HG03520 (cell line): ENCODE measurements around the gene SMARCD3.

Experiments
- ATAC-seq: cut with Tn5 transposase; IDR thresholded peaks from one replicate; pipeline ENCODE4 v1.9.1; 2021; ENCODE audit warnings: mild to moderate bottlenecking, moderate library complexity; ENCODE audit not compliant: unreplicated experiment

SMARCD3 gene

DNA sequence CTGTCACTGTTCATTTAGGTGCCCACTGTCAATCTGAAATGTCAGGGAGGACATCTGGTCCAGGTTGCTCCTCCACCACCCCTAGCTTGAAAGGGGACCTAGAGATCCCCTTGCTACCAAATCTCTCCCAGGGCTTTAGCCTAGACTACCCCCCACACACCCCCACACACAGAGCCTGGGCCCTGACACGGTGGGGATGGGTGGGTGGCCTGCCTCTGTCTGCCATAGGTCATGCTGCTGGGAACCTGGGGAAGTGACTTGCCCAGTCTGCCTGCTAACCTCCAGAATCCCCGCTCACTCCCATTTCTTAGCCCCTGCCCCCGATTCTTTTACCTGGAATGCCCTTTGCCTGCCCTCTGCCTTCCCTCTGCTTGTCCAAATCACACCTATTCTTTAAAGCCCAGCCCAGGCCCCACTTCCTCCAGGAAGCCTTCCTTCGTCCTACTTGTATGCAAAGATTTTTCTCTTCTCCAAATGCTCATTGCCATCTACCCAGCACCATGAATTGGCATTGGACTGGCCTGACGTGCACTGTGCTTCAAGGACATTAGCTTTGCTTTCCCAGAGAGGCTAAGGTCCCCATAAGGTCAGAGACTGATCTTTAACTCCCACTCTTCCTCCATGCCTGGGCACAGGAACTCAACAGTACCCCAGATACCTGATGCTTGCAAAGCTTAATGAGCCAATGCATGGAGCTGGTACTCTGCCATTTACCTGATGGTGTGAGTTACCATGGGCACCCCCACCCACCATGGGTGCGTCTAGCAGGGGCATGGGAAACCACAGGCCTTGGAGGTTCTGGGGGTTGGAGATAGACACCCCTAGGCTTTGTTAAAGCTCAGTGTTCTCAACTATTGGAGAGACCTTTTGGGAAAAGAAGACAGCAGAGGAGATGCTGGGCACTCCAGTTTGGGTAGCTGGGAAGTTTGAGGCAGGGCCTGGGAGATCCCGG is 2.0 kb upstream of the SMARCD3 start:
- no peak for ATAC-seq

DNA sequence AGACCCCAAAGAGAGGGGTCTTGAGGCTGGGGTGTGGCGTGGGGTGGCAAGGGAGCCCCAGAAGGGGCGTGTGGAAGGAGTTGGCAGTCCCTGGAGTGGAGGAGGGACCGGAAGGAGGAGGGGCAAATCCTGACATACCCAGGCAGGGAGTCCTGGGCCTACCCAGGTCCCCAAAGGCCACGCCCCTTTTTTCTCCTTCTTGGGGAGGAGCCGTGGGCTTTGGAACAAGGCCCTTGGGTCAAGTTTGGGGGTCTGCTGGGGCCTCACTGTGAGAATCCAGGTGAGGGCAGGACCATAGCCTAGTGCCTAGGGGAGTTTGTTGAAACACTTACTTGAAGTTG is 1.2 kb upstream of the SMARCD3 start:
- ATAC-seq = no peak

DNA sequence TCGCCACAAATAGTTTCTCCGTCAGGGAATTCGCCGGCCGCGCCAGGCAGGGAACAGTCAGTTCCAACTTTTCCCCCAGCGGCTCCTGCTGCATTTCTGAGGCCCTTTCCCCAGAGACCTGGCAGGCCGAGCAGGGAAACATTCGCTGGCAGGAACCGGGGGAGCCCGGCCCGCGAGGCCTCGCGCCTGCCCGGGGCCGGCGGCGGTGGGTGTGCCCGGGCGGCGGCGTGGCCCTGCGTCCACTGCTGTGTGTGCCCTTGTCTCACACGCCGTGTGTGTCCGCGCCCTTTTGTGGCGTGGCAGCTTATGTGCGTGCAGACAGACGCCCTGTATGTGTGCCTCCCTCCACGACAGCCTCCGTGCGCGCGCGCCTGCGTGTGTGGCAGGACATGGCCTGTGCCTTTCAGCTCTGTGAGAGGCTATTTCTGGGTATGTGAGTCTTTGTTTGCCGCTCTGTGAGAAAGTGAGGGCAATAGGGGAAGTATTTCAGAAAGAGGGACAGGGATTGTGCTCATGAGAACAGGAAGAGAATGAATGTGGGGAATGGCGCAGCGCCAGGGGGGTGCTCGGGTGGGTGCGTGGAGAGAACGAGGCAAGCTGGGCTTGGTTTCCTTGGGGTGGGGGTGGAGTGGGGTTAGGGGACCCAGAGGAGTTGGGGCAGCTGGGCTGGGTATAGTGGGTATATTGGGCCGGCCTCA is 689 bp upstream of the SMARCD3 start:
- ATAC-seq = no peak

DNA sequence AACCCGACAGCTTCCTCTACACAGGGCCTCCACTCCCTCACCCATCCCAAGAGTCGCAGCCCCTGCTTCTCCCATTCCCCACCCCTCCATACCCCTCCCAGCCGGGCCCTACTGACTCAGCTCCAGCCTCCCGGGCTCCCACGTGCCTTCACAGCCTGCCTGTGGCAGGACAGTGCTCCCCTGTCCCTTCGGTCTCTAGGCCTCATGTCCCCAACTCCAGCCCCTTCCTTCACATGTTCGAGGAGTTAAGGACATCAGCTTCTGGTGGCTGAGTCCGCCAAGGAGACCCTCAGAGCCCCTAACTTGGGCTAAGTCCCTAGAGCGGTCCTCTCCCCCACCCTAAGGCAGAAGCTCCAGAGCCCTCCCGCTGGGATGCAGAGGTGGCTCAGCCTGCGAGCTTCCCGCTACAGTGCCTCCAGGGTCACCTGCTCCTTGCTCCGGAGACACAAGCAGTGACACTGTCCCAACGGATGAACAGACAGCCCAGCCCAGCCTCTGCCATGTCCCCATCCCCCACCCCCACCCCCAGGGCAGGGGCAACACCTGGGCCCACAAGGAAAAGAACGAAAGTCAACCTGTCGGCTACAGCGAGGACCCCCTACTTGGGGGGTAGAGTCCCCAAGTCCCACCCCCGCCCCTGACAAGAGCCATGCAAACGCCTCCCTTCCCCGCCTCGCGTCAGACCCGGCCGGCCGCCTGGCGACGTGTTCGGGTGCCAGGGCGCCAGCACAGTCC is 716 bp downstream of the SMARCD3 start:
- ATAC-seq = no peak

DNA sequence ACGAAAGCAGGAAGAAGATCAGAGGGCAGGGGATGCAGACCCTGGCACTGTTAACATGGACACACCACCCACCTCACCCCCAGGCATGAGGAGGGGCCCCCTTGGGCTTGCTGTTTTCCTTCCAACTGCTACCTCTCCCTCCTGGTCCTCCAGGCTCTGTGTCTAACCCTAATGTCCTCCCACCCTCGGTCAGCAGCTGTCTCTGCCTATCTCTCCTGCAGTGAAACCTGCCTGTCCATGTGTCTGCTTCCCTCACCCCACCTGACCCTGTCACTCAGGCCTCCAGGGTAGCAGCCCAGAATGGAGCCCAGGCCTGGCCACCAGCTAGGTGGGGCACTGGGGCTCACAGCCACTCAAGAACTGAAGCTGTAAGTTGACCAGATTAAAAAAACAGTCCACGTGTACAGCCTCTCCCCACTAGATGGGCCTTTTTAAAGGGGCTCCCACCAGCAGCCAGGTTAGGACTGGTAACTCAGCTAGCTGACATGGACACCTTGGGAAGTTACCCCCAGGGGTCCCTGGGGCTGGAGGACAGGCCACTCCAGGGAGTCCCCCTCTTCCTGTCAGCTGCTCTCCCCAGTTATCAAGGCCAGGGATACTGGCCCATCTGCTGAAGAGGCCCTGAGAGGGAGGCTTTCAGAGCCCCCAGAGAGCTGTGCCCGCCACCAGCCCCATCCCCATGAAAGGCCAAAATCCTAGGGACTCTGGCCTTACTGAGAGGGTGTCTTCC is 1.5 kb downstream of the SMARCD3 start:
- ATAC-seq = no peak

DNA sequence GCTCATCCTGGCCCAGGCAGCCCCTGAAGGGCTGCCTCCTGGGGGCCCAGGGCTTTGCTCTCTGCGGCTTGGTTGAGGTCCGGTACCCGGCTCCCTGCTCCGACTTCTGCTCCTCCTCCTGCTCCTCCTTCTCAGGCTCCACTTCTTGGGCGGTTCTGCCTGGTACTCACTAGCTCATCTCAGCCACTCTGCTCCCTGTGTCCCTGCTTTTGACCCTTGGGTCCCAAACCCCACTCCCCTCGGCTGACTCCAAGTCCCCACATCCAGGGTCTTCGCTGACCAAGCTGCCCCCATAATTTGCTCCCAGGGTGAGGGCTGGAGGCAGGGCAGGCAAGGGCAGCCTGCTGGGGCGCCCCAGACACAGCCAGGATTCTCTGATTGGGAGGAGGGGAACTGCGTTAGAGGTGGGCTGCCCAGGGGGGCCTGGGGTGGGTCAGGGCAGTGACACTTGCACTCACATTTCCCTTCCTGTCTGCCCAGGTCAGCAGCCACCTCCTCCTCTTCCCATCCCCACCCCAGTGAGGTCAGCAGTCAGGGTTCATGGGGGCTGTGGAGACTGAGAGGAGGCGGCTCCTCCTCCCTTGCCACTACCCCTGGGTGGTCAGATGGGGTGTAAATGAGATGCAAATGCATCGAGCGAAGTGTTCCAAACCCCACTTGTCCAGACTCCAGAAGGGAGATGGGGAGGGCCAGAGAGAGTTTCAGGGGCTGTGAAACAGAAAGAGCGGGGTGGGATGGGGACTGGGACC is 2.2 kb downstream of the SMARCD3 start:
- no peak for ATAC-seq

DNA sequence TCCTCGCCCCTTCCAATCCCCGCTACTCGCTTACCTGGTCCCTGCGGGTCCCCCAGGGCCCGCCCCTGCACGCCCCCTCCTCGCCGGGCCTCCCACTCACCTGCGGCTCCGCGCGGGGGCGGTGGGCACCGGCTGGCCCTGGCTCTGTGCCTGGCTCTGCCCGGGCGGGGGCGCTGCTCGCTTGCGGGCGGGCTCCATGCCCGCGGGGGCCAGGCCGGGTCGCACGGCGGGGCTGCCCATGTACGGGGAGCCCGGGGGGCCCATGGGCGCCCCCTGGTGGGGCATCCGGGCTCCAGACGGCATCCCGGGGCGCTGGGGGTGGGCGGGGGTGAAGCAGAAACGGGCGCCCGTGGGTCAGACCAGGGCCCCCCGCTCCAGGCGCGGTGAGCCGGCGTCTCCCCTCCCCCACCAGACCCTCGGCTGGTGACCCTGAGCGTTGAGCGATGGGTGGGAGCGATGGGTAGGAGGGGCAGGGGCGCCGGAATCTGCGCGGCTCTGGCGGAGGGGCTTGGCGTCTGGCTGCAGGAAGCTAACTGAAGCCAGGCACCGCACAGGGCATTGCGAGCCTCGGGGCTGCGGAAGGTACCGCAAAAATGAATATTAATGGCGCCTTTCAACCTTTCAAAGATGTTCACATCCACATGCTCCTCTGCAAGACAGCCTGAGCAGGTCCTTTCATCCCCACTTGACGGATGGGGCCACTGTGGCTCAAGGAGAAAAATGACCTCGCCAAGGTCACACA is 3.0 kb downstream of the SMARCD3 start:
- peak; percentile 53 for ATAC-seq

DNA sequence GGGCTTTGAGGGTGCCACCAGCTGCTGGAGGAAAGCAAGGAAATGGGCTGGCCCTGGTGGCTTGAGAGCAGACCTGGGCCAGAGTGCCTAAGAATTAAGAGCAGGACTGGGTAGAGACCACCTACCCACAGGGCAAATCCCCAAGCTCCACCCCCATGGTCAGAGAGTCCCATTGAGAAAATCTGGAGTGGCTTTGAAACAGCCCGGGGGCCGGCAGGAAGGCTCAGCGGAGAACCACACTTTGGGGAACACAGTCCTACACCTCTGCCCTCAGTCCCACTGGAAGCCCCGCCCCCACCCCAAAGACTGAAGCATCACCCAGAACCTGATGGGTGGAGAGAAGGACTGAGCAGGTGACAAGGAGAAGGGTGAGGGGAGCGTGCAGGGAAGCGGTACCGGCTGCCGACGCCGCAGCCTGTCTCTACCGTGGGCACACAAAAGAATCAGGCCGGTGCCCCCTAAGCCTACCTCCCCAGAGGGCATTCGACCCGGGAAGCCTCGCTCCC is 3.6 kb downstream of the SMARCD3 start:
- no peak for ATAC-seq

DNA sequence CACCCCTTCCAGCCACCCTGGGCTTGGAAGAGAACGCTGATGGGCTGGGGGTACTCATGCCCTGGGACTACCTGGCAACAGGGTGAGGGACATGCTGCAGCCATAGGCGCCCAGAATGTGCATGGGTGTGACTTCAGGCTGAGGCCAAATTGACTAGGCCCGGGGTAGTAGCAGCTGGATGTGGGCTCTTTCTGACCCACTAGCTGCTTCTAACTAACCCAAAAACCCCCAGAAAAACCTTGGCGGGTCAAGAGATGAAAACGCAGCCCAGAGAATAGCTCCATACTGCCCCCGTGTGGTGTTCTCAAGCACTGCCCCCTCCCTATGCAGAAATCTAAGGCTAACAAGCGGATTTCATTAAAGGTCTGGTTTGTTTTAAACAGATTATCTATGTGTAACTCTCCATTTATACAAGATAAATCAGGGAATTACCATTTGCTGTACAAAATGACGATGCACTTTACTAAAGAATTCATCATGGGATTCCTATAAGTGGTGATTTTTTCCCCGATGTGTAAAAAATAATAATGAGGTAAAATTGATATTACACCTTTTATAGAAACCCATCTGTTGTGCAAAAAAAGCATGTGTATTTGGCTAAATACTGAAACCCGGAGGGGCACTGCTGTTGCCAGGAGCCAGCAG is 4.2 kb downstream of the SMARCD3 start:
- no peak for ATAC-seq

DNA sequence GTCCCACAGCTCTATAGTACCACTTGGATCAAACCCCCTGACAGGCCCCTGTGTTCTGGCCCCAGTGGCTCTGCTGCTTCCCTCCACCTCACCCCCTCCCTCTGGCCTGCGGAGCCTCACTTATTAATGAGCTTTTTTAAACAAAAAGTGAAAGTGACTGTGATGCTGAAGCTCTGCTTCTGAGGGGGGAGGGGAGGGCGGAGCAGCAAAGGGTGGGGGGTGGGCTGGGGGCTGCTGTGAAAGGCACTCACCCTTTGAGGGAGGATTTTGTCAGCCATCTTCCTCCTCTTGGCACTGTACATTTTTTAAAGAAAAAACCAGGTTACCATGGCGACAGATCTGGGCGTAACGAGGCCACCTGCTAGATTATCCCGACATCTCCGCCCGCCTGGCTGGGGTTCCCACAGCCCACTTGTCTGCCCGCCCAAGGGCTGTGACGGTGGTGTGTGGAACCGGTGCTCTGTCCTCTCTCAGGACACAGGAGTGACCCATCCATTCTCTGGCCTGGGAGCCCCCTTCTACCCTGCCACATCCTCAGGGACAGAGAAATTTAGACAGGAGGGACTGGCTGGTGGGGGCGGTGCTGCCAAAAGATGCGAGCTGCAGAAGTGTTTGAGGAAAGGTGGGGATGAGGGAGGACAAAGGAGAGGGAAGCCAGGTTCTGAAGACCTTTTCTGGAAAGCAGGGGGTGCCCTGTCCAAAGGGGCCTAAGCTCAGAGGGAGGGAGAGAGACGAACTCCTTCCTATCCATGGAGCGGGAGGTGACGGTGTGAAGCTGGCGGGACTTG is 4.9 kb downstream of the SMARCD3 start:
- no peak for ATAC-seq

DNA sequence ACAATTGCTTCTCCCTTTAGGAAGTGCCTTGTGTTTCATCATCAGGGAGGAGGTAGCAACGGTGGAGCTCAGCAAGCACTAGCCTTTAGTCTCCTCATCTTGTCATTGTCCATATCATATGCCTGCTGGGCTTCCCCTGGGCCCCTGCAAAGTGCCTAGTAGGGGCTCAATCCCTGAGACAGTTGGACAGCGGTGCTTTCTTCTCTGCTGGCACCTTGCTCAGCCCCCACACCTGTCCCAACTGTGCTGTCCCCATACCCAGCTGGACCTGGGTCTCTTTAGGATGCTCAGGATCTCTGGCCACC is 5.5 kb downstream of the SMARCD3 start:
- no peak for ATAC-seq

DNA sequence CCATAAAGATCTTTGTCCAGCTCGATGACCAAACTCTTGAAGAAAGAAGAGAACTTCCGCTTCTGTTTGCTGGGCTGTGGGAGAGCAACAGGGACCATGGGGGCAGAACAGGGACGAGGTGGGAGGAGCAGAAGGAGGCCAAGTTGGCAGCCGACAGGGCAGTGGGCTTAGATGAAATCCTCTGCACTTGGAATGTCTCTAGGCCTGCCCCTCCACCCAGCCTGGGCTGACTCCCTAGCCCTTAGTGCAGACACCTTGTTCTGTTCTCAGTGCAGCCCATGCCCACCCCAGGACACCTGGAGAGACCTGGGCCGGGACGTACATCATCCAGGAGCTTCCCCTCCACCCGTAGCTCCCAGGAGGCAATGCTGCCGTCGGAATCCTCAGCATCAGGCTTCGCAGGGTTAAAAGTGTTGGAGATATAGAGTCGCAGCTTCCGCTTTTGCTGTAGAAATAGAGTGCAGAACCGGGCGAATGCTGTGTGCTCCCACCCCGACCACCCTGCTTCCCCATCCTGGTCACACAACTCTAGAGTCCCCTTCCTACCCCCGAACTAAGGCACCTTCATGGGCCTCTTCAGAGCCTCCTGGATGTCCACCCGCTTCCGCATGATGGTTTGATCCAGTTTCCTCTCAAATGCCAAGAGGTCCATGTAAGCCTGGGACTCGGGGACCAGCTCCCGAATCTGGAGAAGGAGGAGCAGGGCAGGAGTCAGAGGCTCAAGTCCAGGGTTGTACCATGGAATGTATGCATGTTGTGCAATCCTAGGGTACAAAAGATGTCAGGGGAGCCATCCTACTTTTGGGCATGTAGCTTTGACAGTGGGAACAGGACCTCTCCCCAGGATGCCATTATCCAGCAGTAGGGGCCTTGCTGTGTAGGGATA is 6.1 kb downstream of the SMARCD3 start:
- ATAC-seq = no peak

DNA sequence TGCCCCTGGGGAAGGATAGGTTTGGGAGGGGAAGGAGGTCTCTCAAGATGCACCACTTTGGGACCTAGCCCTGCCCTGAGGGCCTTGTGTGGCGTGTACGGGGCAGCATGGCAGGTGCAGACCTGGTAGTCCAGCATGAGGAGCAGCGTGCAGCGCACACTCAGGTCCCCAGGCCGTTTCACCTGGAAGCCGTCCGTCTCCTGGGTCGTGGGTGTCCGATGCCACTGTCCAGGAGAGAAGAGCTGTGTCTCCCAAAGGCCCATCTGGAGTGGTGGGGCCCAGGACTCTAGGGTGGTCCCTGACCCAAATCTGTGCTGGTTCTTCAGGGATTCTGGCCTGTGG is 6.8 kb downstream of the SMARCD3 start:
- no peak for ATAC-seq

DNA sequence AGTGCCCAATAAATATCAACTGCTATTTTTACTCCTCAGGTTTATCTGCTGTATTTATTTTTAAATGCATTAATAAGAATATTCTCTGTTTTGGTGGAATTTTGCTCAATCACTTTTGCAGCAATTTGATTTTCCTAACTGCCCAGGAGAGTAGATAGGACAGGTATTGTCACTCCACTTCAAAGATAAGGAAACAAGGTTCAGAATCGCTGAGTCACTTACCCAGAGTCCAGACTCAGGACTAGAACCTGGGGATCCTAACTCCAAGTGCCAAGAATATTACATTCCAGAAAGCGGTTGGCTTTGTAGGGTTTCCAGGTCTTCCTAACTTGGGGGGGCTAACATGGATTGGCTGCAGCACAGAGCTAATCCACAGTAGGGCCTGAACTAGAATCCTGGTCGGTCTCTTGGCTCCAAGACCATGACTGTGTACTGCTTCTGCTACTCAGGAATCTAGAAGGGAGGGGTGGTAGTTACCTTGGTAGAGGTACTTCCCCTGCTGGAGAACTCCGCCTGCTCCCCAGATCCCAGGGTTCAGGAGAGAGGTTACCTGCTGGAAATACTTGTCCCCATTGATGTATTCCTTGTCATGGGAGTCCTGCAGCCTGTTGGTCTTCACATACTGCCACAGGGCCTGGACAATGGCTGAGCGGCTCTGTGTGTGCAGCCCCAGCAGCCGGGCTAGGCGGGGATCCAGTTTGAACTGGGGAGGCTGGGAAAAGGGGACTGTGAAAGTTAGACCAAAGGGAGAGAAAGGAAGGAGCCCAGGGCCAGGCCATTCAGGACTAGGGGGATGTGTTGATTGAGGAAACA is 7.3 kb downstream of the SMARCD3 start:
- no peak for ATAC-seq

DNA sequence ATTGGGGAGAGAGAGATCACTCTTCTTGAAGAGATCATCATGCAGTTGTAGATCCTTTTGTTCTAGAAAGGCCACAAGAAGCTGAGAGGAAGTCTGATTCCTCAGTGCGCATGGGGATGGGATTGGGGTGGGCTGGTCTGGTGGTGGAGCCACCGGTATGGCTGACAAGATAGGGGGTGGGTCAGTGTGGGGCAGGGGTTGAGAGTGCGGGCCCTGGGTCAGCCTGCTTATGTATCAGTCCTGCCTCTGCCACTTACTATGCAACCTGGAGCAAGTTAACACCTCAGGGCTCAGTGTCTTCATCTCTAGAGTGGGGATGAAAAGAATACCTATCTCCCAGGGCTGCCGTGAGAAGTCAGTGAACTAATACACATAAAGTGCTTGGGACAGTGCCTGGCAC is 8.0 kb downstream of the SMARCD3 start:
- no peak for ATAC-seq

DNA sequence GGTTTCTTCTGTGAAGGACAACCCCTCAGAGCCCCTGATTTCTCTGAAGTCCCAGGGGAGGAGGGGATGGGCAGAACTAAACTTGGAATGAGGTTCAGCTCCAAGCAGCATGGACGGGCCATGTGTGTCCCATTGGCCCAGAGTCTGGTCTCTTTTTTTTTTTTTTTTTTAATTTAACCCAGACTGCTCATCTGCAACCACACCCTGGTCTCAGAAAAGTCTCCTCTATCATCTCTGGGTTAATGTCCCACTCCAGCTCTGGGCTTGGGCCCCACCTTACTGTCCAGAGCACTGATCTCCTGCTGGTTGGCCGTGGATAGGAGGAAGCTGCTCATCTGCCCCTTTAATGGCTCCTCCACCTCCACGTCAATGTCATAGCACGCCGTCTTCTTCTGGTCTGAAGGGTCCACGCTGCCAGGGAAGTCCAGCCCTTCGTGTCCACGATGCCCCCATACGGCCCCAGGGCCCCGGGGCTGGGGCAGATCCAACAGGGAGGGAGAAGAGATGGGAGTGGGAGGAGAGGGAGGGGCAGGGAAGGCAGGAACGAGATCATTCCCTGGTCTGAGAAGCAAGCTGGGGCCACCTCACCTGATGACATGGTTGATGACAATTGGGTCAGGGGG is 8.5 kb downstream of the SMARCD3 start:
- no peak for ATAC-seq
